ENCODE measurements around the gene KCTD2. TPM values are rescaled to one million over a fixed set of nuclear protein-coding genes. Genes with fewer than 3 reads are reported as not detected.

The KCTD2 gene
- total RNA-seq, 2 donors from 2014 or later, result 27.7 to 32.8 TPM

DNA sequence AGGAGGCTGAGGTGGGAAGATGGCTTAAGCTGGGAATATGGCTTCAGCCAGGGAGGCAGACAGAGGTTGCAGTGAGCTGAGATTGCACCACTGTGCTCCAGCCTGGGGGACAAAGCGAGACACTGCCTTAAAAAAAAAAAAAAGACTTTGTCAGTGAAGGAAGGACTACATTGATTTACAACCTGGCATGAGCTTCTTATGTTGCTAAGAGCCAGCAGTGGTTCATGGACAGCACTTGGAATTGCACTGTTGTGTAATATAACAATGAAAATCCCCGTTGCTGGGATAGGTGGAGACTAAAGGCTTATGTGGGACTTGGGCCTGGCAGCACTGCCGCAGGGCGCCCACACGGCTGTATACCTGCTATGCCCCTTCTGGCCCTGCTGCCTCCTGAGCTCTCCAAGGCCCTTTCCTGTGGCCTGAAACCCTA lies 26.6 kb downstream of the KCTD2 start:
- 90 to 91% methylated on average over 3 to 5 of the region's 5 CpGs for WGBS, 2 experiments (ENCODE audit: insufficient coverage in 1 of 2, insufficient read length in 1 of 2)
- no peak for DNase-seq
- Histone ChIP-seq H3K9ac (ENCODE audit: extremely low read depth, low read length, poor library complexity, severe bottlenecking) (no peak overlapping the region), H3K27me3 (ENCODE audit: control insufficient read depth, insufficient read depth, low read length, poor library complexity, severe bottlenecking) (no peaks in the 10 kb centered on the region), H3K36me3 (ENCODE audit: control insufficient read depth, insufficient read depth, low read length) (no peaks in the 10 kb centered on the region), H3K4me3 (ENCODE audit: low read length) (no peak overlapping the region), H3K4me1 (ENCODE audit: control insufficient read depth, insufficient read depth, low read length) (peaks cover 5% of the 10 kb centered on the region), H3K9me3 (ENCODE audit: control insufficient read depth, low read length) (no peaks in the 10 kb centered on the region), H3K27ac (ENCODE audit: low read depth, low read length) (no peak overlapping the region)
- Mint-ChIP-seq H3K27me3 (ENCODE audit: insufficient read depth) (no peaks in the 10 kb centered on the region), H3K4me1 (peaks cover 12% of the 10 kb centered on the region), H3K27ac (no peak overlapping the region), H3K9me3 (peaks cover 1% of the 10 kb centered on the region), H3K4me3 (no peak overlapping the region), H3K36me3 (ENCODE audit: low read depth) (no peaks in the 10 kb centered on the region)
- TF ChIP-seq, protein P1, sequence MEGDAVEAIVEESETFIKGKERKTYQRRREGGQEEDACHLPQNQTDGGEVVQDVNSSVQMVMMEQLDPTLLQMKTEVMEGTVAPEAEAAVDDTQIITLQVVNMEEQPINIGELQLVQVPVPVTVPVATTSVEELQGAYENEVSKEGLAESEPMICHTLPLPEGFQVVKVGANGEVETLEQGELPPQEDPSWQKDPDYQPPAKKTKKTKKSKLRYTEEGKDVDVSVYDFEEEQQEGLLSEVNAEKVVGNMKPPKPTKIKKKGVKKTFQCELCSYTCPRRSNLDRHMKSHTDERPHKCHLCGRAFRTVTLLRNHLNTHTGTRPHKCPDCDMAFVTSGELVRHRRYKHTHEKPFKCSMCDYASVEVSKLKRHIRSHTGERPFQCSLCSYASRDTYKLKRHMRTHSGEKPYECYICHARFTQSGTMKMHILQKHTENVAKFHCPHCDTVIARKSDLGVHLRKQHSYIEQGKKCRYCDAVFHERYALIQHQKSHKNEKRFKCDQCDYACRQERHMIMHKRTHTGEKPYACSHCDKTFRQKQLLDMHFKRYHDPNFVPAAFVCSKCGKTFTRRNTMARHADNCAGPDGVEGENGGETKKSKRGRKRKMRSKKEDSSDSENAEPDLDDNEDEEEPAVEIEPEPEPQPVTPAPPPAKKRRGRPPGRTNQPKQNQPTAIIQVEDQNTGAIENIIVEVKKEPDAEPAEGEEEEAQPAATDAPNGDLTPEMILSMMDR (conservative IDR thresholded peaks at IDR 0.05), result no peak

DNA sequence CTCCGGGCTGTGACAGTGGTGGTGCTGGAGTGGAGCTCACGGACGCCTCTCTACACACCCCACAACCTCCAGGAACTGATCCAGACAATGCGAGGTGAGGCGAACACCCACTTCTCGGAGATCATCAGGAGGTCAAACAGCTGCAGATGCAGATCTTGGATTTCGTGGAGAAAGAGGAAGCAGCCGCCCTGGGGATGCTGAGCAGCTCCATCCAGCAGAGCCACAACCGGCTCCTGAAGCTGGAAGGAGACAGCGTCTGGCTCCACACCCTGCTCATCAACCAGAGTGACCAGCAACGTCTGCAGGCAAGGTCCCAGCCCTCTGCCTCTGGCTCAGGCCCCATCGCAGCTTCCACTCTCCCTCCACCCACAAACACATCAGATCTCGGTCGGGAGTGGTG lies 27.5 kb downstream of the KCTD2 start:
- H3K4me3 ChIP-seq (ENCODE audit: low read length), result no peak overlapping the region
- no peak overlapping the region for H3K27ac Mint-ChIP-seq
- TF ChIP-seq, protein P1 (conservative IDR thresholded peaks at IDR 0.05), result no peak
- H3K4me3 Mint-ChIP-seq, result no peak overlapping the region
- WGBS, 2 experiments (ENCODE audit: insufficient coverage in 1 of 2, insufficient read length in 1 of 2), result 92% methylated on average over 9 to 14 of the region's 14 CpGs
- H3K4me1 ChIP-seq (ENCODE audit: control insufficient read depth, insufficient read depth, low read length), result peaks cover 9% of the 10 kb centered on the region
- no peaks in the 10 kb centered on the region for H3K36me3 ChIP-seq (ENCODE audit: control insufficient read depth, insufficient read depth, low read length)
- no peak overlapping the region for H3K9ac ChIP-seq (ENCODE audit: extremely low read depth, low read length, poor library complexity, severe bottlenecking)
- H3K9me3 Mint-ChIP-seq, result peaks cover 1% of the 10 kb centered on the region
- no peak overlapping the region for H3K27ac ChIP-seq (ENCODE audit: low read depth, low read length)
- H3K9me3 ChIP-seq (ENCODE audit: control insufficient read depth, low read length), result no peaks in the 10 kb centered on the region
- no peak for DNase-seq
- H3K27me3 Mint-ChIP-seq (ENCODE audit: insufficient read depth), result no peaks in the 10 kb centered on the region
- H3K27me3 ChIP-seq (ENCODE audit: control insufficient read depth, insufficient read depth, low read length, poor library complexity, severe bottlenecking), result no peaks in the 10 kb centered on the region
- no peaks in the 10 kb centered on the region for H3K36me3 Mint-ChIP-seq (ENCODE audit: low read depth)
- H3K4me1 Mint-ChIP-seq, result peaks cover 18% of the 10 kb centered on the region

DNA sequence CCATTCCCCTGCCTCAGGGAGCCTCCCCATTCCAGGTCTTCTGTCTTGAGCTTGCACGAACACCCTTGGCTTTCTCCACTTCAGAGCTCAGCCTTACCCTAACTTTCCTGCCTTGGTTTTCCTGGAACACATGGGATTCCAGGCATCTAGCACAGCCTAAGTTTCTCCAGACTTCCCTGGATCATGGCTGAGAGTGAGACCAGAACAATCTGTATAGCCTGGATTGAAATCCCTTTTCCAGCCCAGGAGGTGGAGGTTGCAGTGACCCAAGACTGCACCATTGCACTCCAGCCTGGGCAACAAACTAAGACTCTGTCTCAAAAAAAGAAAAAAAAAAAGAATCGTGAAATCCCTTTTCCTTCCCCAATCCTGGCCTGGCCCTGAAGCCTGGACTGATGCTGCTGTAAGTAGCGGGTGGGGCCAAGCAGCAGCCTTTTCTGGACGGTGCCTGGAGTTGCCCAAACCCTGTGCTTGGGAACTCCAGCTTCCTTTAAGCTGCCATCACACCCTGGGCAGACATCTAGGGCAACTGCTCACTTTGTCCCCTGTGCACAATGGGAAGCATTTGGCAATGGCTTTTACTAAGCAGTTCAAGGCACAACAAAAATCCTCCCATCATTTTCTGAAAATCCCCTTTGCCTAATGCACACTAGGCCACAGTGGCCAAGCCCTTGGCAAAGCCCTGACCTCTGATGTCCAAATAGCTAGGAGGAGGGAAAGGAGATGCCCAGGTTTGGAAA lies 28.7 kb downstream of the KCTD2 start:
- Mint-ChIP-seq H3K27ac (no peak overlapping the region), H3K4me3 (no peak overlapping the region), H3K9me3 (no peaks in the 10 kb centered on the region), H3K4me1 (peaks cover 18% of the 10 kb centered on the region), H3K36me3 (ENCODE audit: low read depth) (no peaks in the 10 kb centered on the region), H3K27me3 (ENCODE audit: insufficient read depth) (no peaks in the 10 kb centered on the region)
- H3K4me1 ChIP-seq (ENCODE audit: control insufficient read depth, insufficient read depth, low read length), result peaks cover 9% of the 10 kb centered on the region
- H3K9me3 ChIP-seq (ENCODE audit: control insufficient read depth, low read length), result no peaks in the 10 kb centered on the region
- no peak overlapping the region for H3K27ac ChIP-seq (ENCODE audit: low read depth, low read length)
- no peak overlapping the region for H3K9ac ChIP-seq (ENCODE audit: extremely low read depth, low read length, poor library complexity, severe bottlenecking)
- DNase-seq, result no peak
- H3K36me3 ChIP-seq (ENCODE audit: control insufficient read depth, insufficient read depth, low read length), result no peaks in the 10 kb centered on the region
- 71 to 86% methylated on average over 4 of the region's 4 CpGs for WGBS, 2 experiments (ENCODE audit: insufficient coverage in 1 of 2, insufficient read length in 1 of 2)
- no peak overlapping the region for H3K4me3 ChIP-seq (ENCODE audit: low read length)
- TF ChIP-seq, protein P1 (conservative IDR thresholded peaks at IDR 0.05), result no peak
- H3K27me3 ChIP-seq (ENCODE audit: control insufficient read depth, insufficient read depth, low read length, poor library complexity, severe bottlenecking), result no peaks in the 10 kb centered on the region
